ENCODE results near the gene SUCLG2.

Gene SUCLG2

GRCh38 chr3:67650084-67650483 is 4.3 kb downstream of the SUCLG2 start:
- no peak for DNase-seq (ENCODE audit: low read depth in 4 of 4, low spot score in 1 of 4)

DNA sequence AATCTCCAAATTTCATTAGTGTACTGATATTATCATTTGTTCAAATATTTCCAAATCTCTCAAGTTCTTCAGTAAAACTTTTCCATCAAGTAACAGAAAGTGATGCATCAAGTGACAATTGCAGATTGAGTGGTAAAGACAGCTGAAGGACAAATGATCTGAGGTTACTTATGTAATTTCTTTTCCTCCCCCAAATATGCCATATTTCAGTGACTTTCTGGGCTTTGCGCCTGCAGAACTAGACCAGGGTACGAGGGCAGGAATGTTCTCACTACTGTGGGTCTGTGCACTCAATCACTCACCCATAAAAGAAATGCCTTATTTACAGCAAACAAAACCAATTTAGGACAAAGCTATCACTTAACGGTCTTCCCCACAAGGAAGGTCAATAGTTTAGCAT is 4.7 kb downstream of the SUCLG2 start:
- no peak for DNase-seq (ENCODE audit: low read depth in 4 of 4, low spot score in 1 of 4)

GRCh38 chr3:67648701-67649100 is 5.7 kb downstream of the SUCLG2 start:
- DNase-seq (ENCODE audit: low read depth in 4 of 4, low spot score in 1 of 4) = no peak

DNA sequence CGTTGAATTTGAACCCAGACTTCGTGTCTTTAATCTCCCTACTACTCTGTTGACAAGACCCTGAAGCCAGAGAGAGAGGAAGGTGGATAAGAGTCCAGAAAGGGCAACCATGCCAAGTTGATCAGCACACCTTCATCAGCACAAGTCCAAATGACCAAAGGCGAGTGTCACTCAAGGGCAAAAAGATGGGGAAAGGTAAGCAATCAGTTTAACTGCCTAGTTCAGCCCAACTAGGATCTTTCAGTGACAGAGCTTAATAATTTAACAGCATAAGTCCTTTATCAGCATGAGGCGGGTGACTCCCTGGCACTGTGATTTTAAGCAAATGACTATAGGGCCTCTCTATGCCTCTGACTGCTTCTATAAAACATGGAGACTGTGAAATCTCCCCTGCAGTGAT is 6.2 kb downstream of the SUCLG2 start:
- DNase-seq (ENCODE audit: low read depth in 4 of 4, low spot score in 1 of 4) = no peak

- DNase-seq (ENCODE audit: low read depth in 4 of 4, low spot score in 1 of 4) = no peak
These were observed 7.0 kb downstream of the SUCLG2 start for GRCh38 chr3:67647390-67647878.

DNA sequence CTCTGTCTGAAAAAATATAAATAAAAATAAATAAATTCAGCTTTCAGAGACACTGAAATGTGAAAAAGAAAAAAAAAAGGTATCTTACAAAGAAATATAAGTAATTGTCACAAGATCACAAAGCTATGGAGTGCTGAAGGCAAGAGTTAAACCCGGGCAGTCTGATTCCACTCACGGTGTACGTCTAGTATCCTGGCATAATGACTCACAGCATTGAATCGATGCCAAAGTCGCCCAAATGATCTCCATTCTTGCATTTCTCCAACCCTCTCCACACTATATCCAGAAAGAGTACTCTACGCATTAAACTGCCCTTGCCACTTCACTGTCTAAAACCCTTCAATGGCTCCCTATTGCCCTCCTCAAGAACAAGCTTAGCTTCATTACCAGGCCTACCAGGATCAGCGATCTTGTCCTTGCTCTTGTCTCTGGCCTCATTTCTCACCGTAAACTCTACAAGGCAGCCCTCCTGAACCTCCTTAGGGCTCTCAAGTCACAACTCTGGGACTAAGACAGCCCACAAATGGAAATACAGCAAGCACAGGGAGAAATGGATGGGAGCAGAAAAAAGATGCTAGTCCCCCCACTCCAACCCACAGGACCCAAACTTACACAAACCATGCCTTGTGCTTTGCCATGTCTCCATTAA is 7.7 kb downstream of the SUCLG2 start:
- no peak for DNase-seq (ENCODE audit: low read depth in 4 of 4, low spot score in 1 of 4)

DNA sequence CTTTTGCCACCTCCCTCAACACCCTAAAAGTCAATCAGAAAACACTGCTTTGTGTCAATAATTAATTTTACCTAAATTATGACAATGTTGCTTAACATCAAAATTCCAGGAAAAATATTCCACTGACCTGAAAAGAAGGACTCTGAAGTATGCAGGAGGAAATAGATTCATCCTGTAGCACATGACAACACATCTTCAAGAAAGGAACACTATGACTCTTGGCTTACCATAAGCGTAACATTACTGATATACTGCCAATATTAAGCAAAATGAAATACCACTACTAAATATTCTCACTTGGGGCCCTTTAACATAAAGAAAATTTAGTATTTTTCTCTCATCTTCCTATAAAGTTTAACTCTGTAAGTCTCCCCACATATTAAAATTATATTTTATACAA is 9.6 kb downstream of the SUCLG2 start:
- DNase-seq (ENCODE audit: low read depth in 4 of 4, low spot score in 1 of 4) = no peak

- no peak for DNase-seq (ENCODE audit: low read depth in 4 of 4, low spot score in 1 of 4)
These were observed 11.7 kb downstream of the SUCLG2 start for GRCh38 chr3:67642734-67643133.

GRCh38 chr3:67642190-67642589 is 12.2 kb downstream of the SUCLG2 start:
- DNase-seq (ENCODE audit: low read depth in 4 of 4, low spot score in 1 of 4) = no peak

GRCh38 chr3:67641451-67641850 is 13.0 kb downstream of the SUCLG2 start:
- no peak for DNase-seq (ENCODE audit: low read depth in 4 of 4, low spot score in 1 of 4)

DNA sequence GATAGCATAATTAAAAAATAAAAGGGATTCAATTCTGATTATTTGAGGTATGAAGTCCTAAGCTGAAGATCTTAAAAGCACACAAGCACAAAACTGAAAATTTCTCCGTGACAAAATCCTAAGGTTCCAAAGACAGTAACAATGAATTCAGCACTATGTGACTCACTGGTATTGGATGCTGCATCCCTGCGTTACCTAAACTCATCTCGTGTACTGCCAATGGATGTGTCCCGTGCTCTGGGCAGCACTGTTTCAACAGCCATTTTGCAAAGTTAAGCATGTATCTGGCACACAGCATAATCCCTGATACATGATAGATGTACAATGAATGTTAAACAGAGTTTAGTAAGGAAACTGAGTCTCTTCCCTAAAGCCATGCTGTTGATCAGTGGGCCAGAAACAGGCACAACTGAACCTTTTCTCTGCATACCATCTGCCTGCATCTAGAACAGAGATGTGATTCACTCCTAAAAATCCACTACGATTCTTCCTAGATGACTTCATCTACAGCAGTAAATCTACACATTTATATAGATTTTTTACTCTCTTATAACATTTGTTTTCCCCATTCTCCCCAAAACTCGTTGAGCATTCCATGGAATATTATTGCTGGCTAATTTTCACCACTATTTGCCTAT is 14.3 kb downstream of the SUCLG2 start:
- DNase-seq (ENCODE audit: low read depth in 4 of 4, low spot score in 1 of 4) = no peak

DNA sequence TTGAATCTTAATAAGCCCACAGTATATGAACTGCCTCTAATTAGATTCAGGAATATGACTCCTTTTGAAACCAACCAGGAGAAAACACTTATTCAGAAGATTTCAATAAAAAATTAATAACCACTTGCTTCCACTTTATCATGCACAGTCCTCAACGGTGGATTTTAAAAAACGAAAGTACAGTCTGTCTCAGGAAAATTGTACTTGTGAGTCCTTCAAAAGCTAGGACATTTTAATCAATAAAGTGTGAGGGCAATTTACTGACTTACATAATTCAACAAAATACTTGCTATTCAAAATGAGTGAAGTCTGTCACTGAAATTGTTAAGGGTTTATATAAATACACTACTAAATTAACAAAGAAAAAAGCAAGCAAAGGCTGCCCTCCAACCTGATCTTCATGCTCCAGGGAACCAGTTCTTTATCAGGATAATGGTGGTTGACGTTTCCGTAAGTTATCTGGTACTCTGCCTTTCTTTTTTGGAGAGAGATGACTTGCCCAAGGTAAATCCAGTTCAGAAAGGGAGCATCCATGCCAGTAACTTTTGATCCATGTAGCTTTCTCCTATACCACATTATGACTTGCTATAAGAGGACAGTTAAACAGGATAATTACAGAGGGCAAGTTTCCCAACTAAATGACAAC is 17.0 kb downstream of the SUCLG2 start:
- DNase-seq (ENCODE audit: low read depth in 4 of 4, low spot score in 1 of 4) = no peak

- no peak for DNase-seq (ENCODE audit: low read depth in 4 of 4, low spot score in 1 of 4)
These were observed 18.6 kb downstream of the SUCLG2 start for GRCh38 chr3:67635806-67636205.

DNA sequence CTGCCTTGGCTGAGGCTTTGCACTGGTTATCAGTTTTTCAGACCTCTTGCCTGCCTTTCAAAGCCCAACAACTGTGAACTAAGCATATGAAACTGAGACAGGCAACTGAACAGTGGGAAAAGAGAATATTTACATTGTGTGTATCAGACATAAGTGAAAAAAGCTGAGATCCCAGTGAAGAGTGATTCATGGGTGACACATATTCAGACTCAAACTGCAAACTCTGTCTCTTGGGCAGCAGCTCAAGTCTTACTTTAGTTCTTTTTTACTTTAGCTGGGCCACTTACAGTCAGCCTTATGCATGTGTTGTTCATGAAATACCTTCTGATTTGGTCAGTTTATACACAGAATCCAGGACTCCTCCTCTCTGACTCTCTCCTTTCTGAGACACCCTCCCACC is 19.2 kb downstream of the SUCLG2 start:
- DNase-seq (ENCODE audit: low read depth in 4 of 4, low spot score in 1 of 4) = no peak

DNA sequence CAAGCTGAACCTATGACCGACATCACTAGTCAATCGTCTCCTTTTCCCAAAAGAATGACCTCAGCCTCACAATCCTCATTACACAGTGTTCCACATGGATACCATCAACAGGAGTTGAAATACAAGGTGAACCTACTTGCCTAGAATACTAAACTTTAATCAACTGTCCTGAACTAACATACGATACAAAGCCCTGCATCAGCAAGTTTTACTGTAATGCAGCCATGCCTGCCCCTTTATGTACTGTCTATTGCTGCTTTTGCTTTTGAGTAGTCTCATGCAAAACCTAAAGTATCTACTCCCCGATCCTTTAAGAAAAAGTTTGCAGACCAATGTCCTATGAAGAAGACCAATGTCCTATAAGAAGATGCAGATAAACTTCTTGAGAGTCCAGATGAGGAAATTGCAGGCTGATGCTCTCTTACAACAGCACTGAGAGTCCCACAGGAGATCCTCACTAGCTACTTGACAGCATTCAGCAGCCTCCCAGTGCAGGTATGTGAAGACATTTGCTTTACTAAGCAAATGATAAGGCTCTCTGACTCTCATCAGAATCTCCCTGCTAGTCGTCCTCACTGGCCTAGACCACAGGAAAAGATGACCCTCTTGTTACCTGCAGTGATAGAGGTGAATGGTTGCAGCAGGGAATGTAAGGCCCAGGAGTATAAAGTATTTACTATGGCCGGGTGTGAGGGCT is 23.6 kb downstream of the SUCLG2 start:
- no peak for DNase-seq (ENCODE audit: low read depth in 4 of 4, low spot score in 1 of 4)

DNA sequence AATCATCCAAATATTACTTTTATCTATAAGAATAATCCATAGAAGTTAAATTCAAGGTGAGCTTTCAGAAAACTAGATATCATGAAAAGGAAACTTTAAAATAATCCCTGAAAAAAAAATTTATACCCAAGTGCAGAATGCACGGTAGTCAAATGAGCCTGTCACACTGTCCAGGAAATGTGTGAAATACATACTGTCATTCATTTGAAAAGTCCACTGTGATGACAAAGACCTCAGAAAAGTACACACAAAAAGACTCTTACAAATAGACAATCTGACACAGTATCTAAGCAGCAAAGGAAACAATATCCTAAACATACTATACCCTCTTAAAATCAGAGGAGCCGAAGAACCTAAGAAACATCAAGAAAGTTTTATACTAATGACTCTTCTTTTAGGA is 29.7 kb downstream of the SUCLG2 start:
- no peak for DNase-seq (ENCODE audit: low read depth in 4 of 4, low spot score in 1 of 4)

GRCh38 chr3:67624078-67624477 is 30.3 kb downstream of the SUCLG2 start:
- no peak for DNase-seq (ENCODE audit: low read depth in 4 of 4, low spot score in 1 of 4)

DNA sequence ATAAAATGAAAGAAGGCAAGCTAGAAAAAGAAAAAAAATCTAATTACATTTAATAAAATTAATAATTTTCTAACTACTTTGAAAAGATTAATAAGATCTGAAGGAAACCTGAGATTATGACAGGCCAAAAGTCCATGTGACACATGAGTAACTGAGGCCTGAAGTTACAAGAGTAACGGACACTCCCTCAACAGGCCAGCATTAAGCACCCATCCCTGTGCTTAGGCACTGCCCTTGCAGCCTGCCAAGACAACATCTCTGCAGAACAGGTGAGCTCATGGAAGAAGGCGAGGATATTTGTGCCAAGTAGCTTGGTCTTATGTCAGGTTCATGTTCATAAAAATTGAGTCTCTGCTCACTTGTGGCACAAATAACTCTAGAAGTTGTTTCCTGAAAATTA is 31.8 kb downstream of the SUCLG2 start:
- no peak for DNase-seq (ENCODE audit: low read depth in 4 of 4, low spot score in 1 of 4)

DNA sequence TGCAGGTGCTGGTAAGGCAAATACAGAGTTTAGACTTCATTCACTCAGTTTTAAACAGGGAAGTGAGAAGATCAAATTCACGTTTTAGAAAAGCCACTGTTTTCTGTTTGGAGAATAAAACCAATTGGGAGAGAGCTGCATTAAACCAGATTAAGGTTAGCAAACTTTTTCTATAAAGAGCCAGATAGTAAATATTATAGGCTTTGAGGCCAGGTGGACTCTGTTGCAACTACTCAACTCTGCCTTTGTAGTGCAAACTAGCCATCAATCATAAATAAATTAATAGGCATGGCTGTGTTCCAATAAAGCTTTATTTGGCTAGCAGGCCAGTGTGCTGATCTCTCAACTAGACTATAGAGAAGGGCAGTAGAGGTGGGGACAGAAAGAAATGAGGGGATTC is 33.5 kb downstream of the SUCLG2 start:
- DNase-seq (ENCODE audit: low read depth in 4 of 4, low spot score in 1 of 4) = no peak

DNA sequence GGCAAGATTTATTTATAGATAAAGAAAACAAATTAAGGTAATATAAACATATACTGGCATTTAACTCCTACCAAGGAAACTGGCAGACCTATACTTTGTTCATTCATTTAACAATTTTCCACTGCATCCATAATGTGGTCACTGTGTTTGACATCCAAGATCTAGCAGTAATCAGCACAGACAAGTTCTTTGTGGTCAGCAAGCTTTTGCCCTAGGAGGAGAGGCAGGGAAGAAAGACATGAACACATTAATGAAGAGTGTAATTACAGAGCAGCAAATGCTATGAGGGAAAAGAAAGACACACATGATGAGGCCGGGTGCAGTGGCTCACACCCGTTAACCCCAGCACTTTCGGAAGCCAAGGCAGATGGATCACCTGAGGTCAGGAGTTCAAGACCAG is 34.4 kb downstream of the SUCLG2 start:
- DNase-seq (ENCODE audit: low read depth in 4 of 4, low spot score in 1 of 4) = no peak

DNA sequence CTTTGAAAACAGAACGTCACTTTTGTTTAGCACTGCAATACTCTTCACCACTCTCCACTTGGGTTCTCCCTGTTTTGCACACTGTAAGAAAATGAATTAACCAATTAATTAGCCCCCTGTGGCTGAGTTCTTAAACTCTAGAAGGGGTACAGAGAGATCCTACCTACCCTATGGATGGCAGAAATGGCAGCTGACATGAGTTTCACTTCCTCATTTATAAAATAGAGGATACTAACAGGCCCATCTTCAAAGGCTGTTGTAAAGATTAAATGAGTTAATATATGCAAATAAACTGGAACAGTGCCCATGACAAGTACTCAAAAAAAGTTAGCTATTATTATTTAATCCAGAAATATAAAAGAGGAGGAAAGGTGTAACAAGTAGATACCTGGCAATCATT is 36.9 kb downstream of the SUCLG2 start:
- DNase-seq (ENCODE audit: low read depth in 4 of 4, low spot score in 1 of 4) = no peak

DNA sequence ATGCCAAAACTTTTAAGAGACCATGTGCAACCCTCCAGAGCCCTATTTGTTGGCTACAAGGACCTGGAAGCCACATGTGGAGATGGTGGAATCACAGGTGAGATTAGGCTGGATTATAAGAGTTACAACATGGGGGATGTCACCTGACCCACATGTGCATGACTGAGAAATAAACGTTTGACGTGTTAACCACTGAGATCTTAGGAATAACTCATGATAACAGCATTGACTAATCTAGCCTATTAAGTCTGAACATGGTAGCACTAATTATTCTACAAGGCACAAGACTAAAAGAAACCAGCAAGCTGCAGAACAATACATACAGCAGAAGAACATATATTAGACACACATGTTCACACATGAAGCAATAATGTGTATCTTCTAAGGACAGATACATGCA is 38.4 kb downstream of the SUCLG2 start:
- no peak for DNase-seq (ENCODE audit: low read depth in 4 of 4, low spot score in 1 of 4)
